Lower leg skin (tissue), 4 donors: ENCODE data around the gene TBX20. TPM values are rescaled to one million over a fixed set of nuclear protein-coding genes. Genes with fewer than 3 reads are reported as not detected.
"Not testable (repeated sequence)": the region's sequence is repeated elsewhere in the genome, so short reads cannot be mapped to it uniquely, and the experiment has no call there.

Experiments used
- DNase-seq, 2 donors: peaks; one replicate each; pipeline ENCODE4 v3.0.0-alpha.2; 2019; ENCODE audit warnings: low spot score in 2 of 2
- H3K4me3 ChIP-seq: fragments of 200-600 bp; sonication (generic); 2 replicates; pipeline ENCODE4 v1.5.1; 2017; ENCODE audit warnings: mild to moderate bottlenecking, low read depth; ENCODE audit not compliant: poor library complexity, severe bottlenecking
- WGBS, 2 donors: methylation state at CpG; one replicate each; pipeline ENCODE4 v1.1.5; 2018; 5-methylcytosine and 5-hydroxymethylcytosine counted together
- intact Hi-C: fragments of 100-400 bp; cut with DNase I; formaldehyde crosslinking; loops from one replicate; pipeline ENCODE4 v1.15.0; 2023; ENCODE audit warnings: low total_unique reads
- total RNA-seq, 4 donors: library from RNA; depleted of rRNA; stranded (reverse); fragments of >200 nt; gene quantifications; one replicate each; pipeline ENCODE4 v1.1.0, GENCODE V29; 2016

Gene TBX20
- total RNA-seq, 4 donors from 2014 or later, result not detected

DNA sequence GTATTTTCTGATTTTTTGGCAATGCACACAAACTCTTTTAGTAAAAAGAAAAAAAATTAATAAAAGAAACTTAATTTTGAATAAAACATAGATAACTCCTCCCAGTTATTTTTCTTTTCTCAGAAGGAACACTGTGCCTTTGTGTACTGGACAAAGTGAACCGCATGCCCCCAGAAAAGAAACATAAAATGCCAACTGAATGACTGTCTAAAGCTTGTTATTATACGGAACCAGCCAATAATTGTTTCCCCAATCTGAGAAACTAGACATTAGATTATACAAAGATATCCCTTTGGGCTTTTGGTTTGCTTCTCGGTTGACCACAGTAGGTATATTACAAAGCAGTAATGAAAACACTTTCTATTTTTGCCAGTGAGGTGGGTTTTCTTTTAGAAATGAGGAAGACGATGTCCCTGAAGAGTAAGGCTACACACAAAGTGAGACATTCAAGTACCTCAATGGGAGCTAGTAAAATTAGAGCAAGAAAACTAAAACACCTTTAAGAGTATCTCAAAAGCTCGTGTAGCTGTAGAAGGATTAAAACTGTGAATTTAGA, 25.3 kb downstream of the TBX20 start:
- 66 to 69% methylated on average over 5 of the region's 5 CpGs for WGBS, 2 donors
- DNase-seq, intact Hi-C loops, H3K4me3 ChIP-seq: not testable (repeated sequence)

DNA sequence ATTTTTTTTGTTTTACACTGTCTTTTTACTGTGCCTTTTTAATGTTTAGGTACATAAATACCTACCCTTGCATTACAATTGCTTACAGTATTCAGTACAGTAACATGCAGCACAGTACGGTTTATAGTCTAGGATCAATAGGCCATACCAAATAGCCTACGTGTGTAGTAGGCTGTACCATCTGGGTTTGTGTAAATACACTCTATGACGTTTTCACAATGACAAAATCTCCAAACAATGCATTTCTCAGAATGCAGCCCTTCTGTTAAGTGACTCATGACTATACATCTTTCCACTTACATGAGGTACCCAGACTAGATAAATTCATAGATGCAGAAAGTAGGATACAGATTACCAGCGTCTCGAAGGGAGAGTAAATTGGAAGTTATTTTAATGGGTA, 26.5 kb downstream of the TBX20 start:
- DNase-seq, intact Hi-C loops, H3K4me3 ChIP-seq: not testable (repeated sequence)
- WGBS, 2 donors, result 72 to 75% methylated on average over 5 of the region's 5 CpGs

DNA sequence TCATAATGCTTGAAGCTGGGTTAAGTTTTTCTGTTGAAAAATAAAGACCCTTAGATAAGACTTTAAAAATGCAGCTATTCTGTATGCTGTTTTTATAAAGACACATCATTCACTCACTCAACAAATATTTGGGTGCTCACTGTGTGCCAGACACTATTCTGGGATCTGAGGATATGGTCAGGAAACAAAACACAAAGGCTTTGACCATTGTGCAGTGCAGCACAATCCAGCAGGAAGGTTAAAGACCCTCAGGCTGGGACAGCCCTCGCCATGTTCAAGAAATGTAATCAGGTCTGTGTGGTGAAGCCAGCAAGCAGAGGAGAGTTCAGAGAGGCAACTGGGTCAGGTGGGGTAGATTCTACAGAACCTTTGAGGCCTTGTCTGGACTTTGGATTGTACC, 31.5 kb downstream of the TBX20 start:
- H3K4me3 ChIP-seq, DNase-seq, intact Hi-C loops: not testable (repeated sequence)
- 64 to 86% methylated on average over 1 of the region's 1 CpG for WGBS, 2 donors

DNA sequence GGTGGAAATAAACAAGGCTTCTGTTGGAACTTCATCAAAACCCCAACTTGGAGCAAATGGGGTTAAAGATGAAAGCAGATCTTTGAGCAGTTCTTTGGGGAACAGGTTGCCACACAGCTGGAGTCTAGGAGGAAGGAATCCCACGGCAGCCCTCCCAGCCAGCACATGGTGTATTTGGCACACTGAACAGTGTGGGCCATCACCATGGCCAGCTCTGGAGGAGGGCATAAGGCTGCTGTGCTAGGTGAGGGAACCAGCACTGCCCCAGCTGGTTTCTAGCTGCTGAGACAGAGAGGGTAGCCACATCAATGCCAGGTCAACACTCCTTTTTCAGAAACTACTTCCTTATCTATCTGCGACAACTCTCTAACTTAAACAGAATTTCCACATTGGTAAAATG, 33.7 kb downstream of the TBX20 start:
- WGBS, 2 donors, result 53 to 56% methylated on average over 2 of the region's 2 CpGs
- intact Hi-C loops, DNase-seq, H3K4me3 ChIP-seq: not testable (repeated sequence)

DNA sequence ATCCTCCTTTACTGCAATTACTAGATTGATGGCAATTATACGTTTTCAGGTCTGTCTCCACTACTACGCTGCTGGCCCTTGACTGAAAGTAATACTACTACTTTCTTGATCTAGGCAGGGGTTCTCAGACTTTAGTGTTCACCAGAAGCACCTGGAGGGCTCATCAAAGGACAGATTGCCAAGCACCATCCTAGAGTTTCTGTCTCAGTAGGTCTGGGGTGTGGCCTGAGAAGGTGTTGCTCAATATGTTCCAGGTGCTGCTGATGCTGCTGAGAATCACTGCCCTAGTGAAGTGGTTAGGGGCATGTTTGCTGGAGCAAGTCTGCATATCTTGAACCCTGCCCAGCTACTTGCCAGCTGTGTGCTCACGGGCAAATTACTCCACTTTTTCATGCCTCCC, 37.9 kb downstream of the TBX20 start:
- H3K4me3 ChIP-seq, intact Hi-C loops, DNase-seq: not testable (repeated sequence)
- WGBS, 2 donors, result 69 to 71% methylated on average over 3 of the region's 3 CpGs

DNA sequence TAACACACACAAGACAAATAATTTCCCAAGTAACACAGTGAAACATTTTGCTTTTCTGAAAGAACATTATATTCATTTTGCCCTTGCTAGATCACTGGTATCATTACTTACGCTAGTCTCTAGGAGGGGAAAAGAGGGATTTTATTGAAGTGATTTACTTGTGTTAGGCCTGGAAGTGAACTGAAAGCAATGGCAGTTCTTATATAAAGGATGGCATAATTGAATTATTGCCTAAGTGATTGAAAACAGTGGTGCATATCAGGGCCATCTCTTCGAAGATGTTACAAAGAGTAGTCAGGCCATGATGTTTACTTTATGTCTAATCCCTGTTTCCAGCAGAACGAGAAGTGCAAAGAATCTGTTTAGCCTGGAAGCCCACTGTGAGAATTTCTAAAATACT, 38.8 kb downstream of the TBX20 start:
- intact Hi-C loops, H3K4me3 ChIP-seq, DNase-seq: not testable (repeated sequence)
- 70 to 78% methylated on average over 3 of the region's 3 CpGs for WGBS, 2 donors

DNA sequence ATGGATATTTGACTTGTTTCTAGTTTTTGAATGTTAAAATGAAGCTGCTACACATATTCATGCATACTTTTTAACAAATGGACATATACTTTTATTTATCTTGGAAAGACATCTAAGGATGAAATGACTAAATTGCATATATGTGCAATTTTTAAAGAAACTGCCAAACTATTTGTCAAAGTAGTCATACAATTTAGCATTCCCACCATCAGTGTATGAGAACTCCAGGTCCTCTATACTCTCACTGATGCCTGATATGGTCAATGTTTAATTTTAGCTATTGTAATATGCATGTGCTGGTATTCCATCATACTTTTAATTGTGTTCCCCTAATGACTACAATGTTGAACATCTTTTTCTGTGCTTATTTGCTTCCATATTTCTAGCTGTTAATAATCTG, 47.0 kb downstream of the TBX20 start:
- H3K4me3 ChIP-seq, DNase-seq, intact Hi-C loops: not testable (repeated sequence)

DNA sequence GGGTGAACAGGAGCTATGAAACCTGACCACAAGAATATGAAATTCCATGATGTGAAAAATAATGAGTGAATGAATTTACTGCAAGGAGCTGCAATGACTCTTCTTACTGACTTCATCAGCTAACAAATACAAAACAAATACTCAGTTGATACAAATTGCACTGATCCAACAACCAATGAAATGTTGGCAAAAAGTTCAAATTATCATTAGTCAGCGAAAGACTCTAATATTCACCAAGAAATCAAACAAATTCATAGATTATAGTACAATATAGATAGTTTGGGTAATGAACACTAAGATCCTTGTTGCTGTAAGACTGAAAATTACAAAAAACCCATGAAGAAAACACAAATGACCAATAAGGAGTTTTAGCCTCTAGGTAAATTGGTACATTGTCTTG, 49.0 kb downstream of the TBX20 start:
- H3K4me3 ChIP-seq, DNase-seq, intact Hi-C loops: not testable (repeated sequence)
- WGBS, 2 donors, result 70 to 88% methylated on average over 1 of the region's 1 CpG

DNA sequence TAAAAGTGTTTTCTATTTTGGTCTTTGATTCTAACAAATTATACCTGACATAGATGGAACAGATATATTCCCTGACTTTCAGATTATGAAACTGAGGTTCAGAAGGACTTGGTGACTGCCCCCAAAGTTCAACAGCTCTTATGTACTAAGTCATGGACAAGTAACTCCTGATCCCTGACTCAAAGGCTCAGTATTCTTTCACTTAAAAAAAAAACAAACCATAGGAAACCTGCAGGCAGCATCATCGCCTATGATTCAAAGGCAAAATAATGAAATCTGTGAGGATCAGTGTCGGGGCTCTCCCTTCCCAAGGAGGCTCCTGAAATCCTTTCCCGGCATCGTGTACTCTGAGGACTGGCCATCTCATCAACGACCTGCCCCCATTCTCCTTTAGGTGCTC, 49.9 kb downstream of the TBX20 start:
- H3K4me3 ChIP-seq, intact Hi-C loops, DNase-seq: not testable (repeated sequence)
- WGBS, 2 donors, result 82 to 97% methylated on average over 5 of the region's 5 CpGs

DNA sequence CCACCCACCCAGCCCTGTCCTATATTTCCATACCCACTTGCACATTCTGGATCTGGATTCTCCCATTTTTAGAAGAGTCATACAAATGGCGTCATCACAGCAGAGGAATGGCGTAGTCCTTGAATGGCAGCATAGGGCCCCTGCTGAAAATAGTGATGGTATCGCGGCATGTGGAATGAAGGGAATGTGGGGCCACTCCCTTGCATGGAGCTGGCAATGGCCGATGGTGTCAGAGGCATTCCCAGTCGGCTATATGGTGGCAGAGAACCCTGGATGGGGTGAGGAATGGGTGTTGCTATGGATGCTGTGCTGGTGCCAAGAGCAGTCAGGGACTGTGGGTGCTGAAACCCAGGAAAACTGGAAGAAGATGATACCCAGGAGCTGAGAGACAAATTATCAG, 51.5 kb downstream of the TBX20 start:
- DNase-seq, intact Hi-C loops, H3K4me3 ChIP-seq: not testable (repeated sequence)
- WGBS, 2 donors, result 62 to 89% methylated on average over 6 of the region's 6 CpGs

DNA sequence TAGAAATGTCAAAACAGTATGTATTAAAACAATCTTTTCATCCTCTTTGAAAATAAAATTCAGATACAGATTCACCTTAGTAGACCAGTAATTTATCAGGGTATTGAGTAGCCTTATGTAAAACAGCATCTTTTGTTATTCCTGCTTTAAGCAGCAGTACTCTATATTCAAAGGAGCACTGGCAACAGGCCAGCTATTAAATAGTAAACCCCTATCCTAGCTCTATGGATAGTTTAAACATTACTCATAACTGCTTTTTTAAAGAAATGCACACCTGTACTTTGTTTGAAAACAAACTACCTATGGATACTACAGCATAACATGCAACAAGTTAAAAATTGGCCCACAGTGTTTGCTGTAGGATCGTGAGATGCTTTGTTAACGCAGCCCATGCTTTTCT, 53.7 kb downstream of the TBX20 start:
- DNase-seq, H3K4me3 ChIP-seq, intact Hi-C loops: not testable (repeated sequence)
- 75 to 80% methylated on average over 2 of the region's 2 CpGs for WGBS, 2 donors

DNA sequence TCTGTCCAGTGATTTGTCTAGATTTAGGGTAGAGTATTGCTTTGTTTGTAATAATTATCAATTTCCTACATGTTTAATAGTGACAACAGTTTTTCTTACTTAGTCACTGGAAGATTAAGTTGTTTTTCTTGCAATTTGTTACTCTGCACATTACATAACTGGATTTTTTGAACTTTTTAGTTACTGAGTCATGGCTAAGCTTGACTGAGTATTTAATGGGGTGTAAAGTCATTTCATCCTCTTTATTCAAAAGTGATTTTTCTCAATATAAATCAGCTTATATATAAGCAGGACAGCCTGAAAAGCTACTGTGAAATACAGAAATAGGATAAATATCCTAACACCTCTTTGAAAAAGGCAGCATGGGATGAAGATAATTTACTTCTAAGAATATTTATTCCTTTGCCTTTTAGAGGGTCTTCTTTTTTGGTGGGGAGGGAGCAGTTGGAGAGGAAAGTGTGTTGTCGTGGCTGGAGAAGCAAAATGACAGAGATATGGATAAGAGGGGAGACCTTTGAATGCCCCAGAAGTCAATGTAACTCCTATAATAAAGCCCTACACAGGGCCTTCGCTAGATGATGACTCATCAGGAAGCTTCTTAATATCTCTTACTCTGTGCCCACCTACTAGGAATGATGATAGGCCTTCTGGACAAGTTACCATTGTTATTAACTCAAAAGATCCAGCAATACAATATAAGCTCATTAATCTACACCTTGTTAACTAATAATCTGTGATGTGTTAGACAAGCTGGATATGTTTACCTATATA, 55.3 kb downstream of the TBX20 start:
- H3K4me3 ChIP-seq, intact Hi-C loops, DNase-seq: not testable (repeated sequence)
- 82 to 91% methylated on average over 2 of the region's 2 CpGs for WGBS, 2 donors

DNA sequence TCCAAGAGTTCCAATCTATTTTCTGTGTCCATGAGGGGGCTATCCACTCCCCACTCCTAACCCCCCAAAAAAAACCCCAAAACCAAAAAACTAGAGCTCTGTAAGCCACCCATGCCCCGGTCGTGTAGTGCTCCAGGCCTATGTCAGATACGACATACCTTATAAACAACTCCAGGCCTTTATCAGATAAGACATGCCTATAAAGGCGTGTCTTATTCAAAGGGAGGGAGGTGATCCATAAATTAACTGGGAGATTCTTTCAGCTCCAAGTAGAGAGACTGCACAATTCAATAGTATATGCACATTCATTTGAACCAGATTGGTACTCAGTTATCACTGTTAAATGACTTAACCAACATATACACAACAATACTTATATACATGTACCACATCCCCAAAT, 62.3 kb downstream of the TBX20 start:
- intact Hi-C loops, DNase-seq, H3K4me3 ChIP-seq: not testable (repeated sequence)
- WGBS, 2 donors, result 78% methylated on average over 4 of the region's 4 CpGs

DNA sequence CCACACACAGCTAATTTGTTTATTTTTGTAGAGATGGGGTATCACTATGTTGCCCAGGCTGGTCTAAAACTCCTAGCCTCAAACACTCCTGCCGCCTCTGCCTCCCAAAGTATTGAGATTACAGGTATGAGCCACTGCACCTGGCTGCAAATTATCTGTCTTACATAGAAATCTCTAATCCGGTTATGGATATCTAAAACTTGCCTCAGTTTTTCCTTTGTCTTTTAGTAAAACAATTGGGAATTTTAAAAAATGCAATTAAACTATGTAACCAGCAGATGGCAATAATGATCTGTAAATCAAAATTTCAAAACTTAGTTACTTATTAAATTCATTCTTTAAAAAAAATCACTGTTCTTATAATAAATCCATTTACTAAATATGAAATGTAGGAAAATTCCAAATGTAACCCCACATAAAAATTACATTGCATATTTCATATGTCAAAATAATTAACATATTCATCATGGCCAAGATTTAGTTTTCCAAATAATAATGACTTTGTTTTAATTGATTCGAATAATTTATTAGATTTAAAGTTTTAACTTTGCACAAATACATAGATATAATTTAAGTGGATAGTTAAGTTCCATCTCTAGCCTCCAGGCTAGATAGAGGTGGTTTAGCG, 63.6 kb downstream of the TBX20 start:
- DNase-seq, H3K4me3 ChIP-seq, intact Hi-C loops: not testable (repeated sequence)
- WGBS, 2 donors, result 49 to 52% methylated on average over 4 of the region's 4 CpGs

DNA sequence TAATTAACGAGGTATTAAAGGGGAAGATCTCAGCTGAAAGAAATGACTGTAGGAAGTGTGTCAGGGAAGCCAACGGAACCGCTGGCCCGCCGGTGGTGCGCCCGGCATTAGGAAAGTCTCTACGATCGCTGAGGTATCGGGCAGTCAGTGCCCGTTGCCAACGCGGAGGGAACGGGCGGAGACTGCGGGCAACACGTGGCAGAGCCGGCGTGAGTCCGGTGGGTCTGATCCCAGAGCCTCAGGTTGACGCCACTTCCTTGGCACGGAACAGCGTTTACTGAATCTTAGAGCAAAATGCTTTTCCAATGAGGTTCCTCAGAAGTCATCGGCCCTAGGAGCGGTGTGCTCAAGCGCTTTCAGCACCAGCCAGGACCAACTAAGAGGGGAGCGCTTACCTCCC, 67.1 kb downstream of the TBX20 start:
- 1 to 2% methylated on average over 25 of the region's 27 CpGs for WGBS, 2 donors
- intact Hi-C loops, H3K4me3 ChIP-seq, DNase-seq: not testable (repeated sequence)
